GM12878 (cell line): ENCODE data around the gene CTDNEP1. TPM values are rescaled to one million over a fixed set of nuclear protein-coding genes. Genes with fewer than 3 reads are reported as not detected.

Source experiments
- ATAC-seq: fragments of 200-7000 bp; cut with Tn5 transposase; 3 replicates; pipeline ENCODE4 v1.9.1; 2020; ENCODE audit warnings: mild to moderate bottlenecking, moderate library complexity
- BruUV-seq: library from RNA; stranded (reverse); fragments of 400-500 nt; replicated peaks from 2 replicates; lab custom pipeline; 2021; lab: Mats Ljungman, UMichigan
- CTCF ChIA-PET: fragments of 300-600 bp; sonication (Branson Sonifier 250); formaldehyde crosslinking; extraction: SDS; loops from one replicate; lab custom pipeline; 2021; ENCODE audit warnings: inconsistent platforms; lab: Yijun Ruan, JAX
- POLR2A ChIA-PET: fragments of 350-600 bp; formaldehyde crosslinking; extraction: SDS; loops from one replicate; lab custom pipeline; 2021; ENCODE audit warnings: inconsistent platforms; lab: Charles Lee
- RAD21 ChIA-PET: fragments of 300-600 bp; sonication (Branson Sonifier 250); formaldehyde crosslinking; loops from one replicate; lab custom pipeline; 2023; ENCODE audit warnings: antibody characterized with exemption; ENCODE audit not compliant: unreplicated experiment; lab: Charles Lee
- SMC1A ChIA-PET: fragments of 300-600 bp; sonication (Branson Sonifier 250); formaldehyde crosslinking; loops from one replicate; lab custom pipeline; 2023; ENCODE audit not compliant: unreplicated experiment, uncharacterized antibody; lab: Charles Lee
- DNase-seq: peaks from one replicate; pipeline ENCODE4 v3.0.0-alpha.2; 2011; ENCODE audit warnings: low read depth, low spot score
- FAIRE-seq: peaks from 3 replicates; lab custom pipeline; 2011; peaks lifted over from hg19 to GRCh38; lab: Jason Lieb, UNC
- H2AFZ ChIP-seq: 2 replicates; pipeline ENCODE4 v1.6.0; 2011; ENCODE audit warnings: low read depth, low read length, control low read depth; ENCODE audit not compliant: control insufficient read depth
- H3K27ac ChIP-seq: 2 replicates; pipeline ENCODE4 v1.5.1; 2011; ENCODE audit warnings: control low read depth; ENCODE audit not compliant: control insufficient read depth, insufficient read depth
- H3K27me3 ChIP-seq, 2 experiments: replicated peaks in 1 of 2; 2 replicates each; pipeline versions ENCODE4 v1.6.0 to v1.6.1; 2011; ENCODE audit warnings: low read length in 1 of 2; ENCODE audit not compliant: control insufficient read depth in 2 of 2, insufficient read depth in 2 of 2
- H3K36me3 ChIP-seq, 2 experiments: 2 replicates each; pipeline ENCODE4 v1.5.1; 2011; ENCODE audit warnings: low read length in 1 of 2; ENCODE audit not compliant: control insufficient read depth in 2 of 2, insufficient read depth in 2 of 2
- H3K4me1 ChIP-seq: 2 replicates; pipeline ENCODE4 v1.6.1; 2011; ENCODE audit warnings: mild to moderate bottlenecking, low read length, moderate library complexity, mixed read lengths; ENCODE audit not compliant: control insufficient read depth, insufficient read depth
- H3K4me2 ChIP-seq: 2 replicates; pipeline ENCODE4 v1.6.0; 2011; ENCODE audit warnings: control low read depth; ENCODE audit not compliant: control insufficient read depth, insufficient read depth
- H3K4me3 ChIP-seq: fragments of 200-600 bp; sonication (generic); 2 replicates; pipeline ENCODE4 v1.5.1; 2016
- H3K79me2 ChIP-seq: 2 replicates; pipeline ENCODE4 v1.6.0; 2011; ENCODE audit warnings: low read length; ENCODE audit not compliant: control insufficient read depth, insufficient read depth
- H3K9ac ChIP-seq: 2 replicates; pipeline ENCODE4 v1.8.0; 2011; ENCODE audit warnings: low read length, control low read depth, mixed read lengths; ENCODE audit not compliant: control insufficient read depth, insufficient read depth
- H3K9me3 ChIP-seq: replicated peaks from 3 replicates; pipeline ENCODE4 v1.5.1; 2011; ENCODE audit warnings: mild to moderate bottlenecking, low read length; ENCODE audit not compliant: control insufficient read depth, insufficient read depth
- H4K20me1 ChIP-seq: 2 replicates; pipeline ENCODE4 v1.6.0; 2011; ENCODE audit not compliant: control insufficient read depth, insufficient read depth
- NR2C1 ChIP-seq: fragments of 450-650 bp; IDR thresholded peaks from 2 replicates; pipeline ENCODE4 v1.6.1; 2017; ENCODE audit warnings: antibody characterized with exemption, mild to moderate bottlenecking, moderate library complexity
- PKNOX1 ChIP-seq: fragments of 450-650 bp; IDR thresholded peaks from 2 replicates; pipeline ENCODE4 v1.6.1; 2016; ENCODE audit warnings: mild to moderate bottlenecking
- POU2F2 ChIP-seq: IDR thresholded peaks from 3 replicates; pipeline ENCODE4 v1.6.1; 2011; ENCODE audit warnings: low read depth, mild to moderate bottlenecking, low read length, borderline replicate concordance
- RELA ChIP-seq: fragments of 450-650 bp; IDR thresholded peaks from 2 replicates; pipeline ENCODE4 v1.8.0; 2014; ENCODE audit warnings: borderline replicate concordance; ENCODE audit not compliant: partially characterized antibody
- SRF ChIP-seq, 2 experiments: IDR thresholded peaks; 2 replicates each; pipeline ENCODE4 v1.6.1; 2011; ENCODE audit warnings: low read depth in 2 of 2, low read length in 2 of 2, mild to moderate bottlenecking in 1 of 2, moderate library complexity in 1 of 2
- SUPT20H ChIP-seq: IDR thresholded peaks from 2 replicates; pipeline ENCODE4 v1.6.1; 2011; ENCODE audit warnings: low read depth, mild to moderate bottlenecking, low read length, moderate library complexity, borderline replicate concordance; ENCODE audit not compliant: control insufficient read depth
- TAF1 ChIP-seq: IDR thresholded peaks from 2 replicates; pipeline ENCODE4 v1.6.1; 2011; ENCODE audit warnings: mild to moderate bottlenecking, low read depth, low read length, borderline replicate concordance
- WGBS: methylation state at CpG from one replicate; pipeline ENCODE4 v1.1.6; 2016; ENCODE audit warnings: low lambda C conversion rate; ENCODE audit not compliant: insufficient replicate concordance, insufficient coverage; ENCODE audit errors: missing lambda C conversion rate; 5-methylcytosine and 5-hydroxymethylcytosine counted together
- in situ Hi-C: fragments of 300-500 bp; cut with MboI; formaldehyde crosslinking; loops from 9 replicates; pipeline ENCODE4 v1.14.3; 2018; ENCODE audit warnings: mixed read lengths
- intact Hi-C: fragments of 100-400 bp; cut with micrococcal nuclease; formaldehyde crosslinking; loops from one replicate; pipeline ENCODE4 v1.14.2; 2022; ENCODE audit not compliant: unreplicated experiment
- polyA plus RNA-seq, 11 experiments: library from polyadenylated mRNA; depleted of rRNA in 4 of 11; unstranded in 6 of 11; stranded (reverse) in 5 of 11; fragments of >200 nt; fragmentation: Nextera tagmentation in 4 of 11; fragmentation: Illumina TruSeq in 1 of 11; extraction: Ambion mirVana in 4 of 11; extraction: Trizol in 1 of 11; gene quantifications; 1 replicate in 1 of 11; 2 replicates in 10 of 11; pipeline versions ENCODE4 v1.2.1 to v1.2.3, GENCODE V29; 2011 to 2016; ENCODE audit warnings: inconsistent platforms in 2 of 11, missing spikeins in 2 of 11, low read depth in 1 of 11
- total RNA-seq, 4 experiments: library from RNA; depleted of rRNA in 3 of 4; stranded (reverse); fragments of >200 nt in 3 of 4; fragmentation: Illumina TruSeq in 1 of 4; extraction: Trizol in 1 of 4; gene quantifications; 2 replicates each; pipeline versions ENCODE4 v1.2.1 to v1.2.3, GENCODE V29; 2013 to 2021

The CTDNEP1 gene
- total and polyA plus RNA-seq, 10 of the 15 experiments (the other 5 are each of a cell fraction or from before 2014, with no cell fraction given), result 23.7 to 176 (median 30.3) TPM

- SMC1A ChIA-PET, result no interaction called here
- intact Hi-C loops, result no loop called here
Observed at GRCh38 chr17:7208754-7209460, 42.6 kb downstream of the CTDNEP1 start.

More at GRCh38 chr17:7208754-7209460, 42.6 kb downstream of the CTDNEP1 start:
- DNase-seq (no peak), FAIRE-seq (no peak), ATAC-seq (no peak)
- POLR2A ChIA-PET, result no interaction called here
- peaks cover 11% of the 10 kb centered on the region for H3K4me1 ChIP-seq
- H3K9ac ChIP-seq, result no peak overlapping the region
- CTCF ChIA-PET, result no interaction called here
- BruUV-seq, result no TSS peak
- H3K9me3 ChIP-seq, result no peaks in the 10 kb centered on the region
- H3K36me3 ChIP-seq, result no peaks in the 10 kb centered on the region
- H3K27ac ChIP-seq, result no peak overlapping the region
- RAD21 ChIA-PET, result interaction anchor here (1.3 kb wide), 1 partner anchor 11 kb away, joined by 4 read pairs; the partner anchor contains the start of genes ACADVL and DLG4
- in situ Hi-C loops, result no loop called here
- TF ChIP-seq POU2F2 (no peak), RELA (no peak), SUPT20H (no peak), TAF1 (no peak), PKNOX1 (no peak), NR2C1 (no peak), SRF (IDR thresholded peaks at IDR 0.05; ENCODE audit: low read depth in 2 of 2, low read length in 2 of 2) (no peak)
- no peak overlapping the region for H2AFZ ChIP-seq
- no peaks in the 10 kb centered on the region for H3K79me2 ChIP-seq
- WGBS, result 44% methylated on average over 9 of the region's 9 CpGs
- H3K27me3 ChIP-seq, result no peaks in the 10 kb centered on the region
- H3K4me2 ChIP-seq, result no peak overlapping the region
- no peaks in the 10 kb centered on the region for H4K20me1 ChIP-seq
- no peak overlapping the region for H3K4me3 ChIP-seq
